NCI-H524 treated with DMSO at 0.1 percent for 48 hours (cell line): Measurements from ENCODE around the gene MKX.
"Not testable (repeated sequence)": the region's sequence is repeated elsewhere in the genome, so short reads cannot be mapped to it uniquely, and the experiment has no call there.

ENCODE experiments used
- DNase-seq: peaks from one replicate; lab custom pipeline; 2025; lab: John Stamatoyannopoulos, UW

MKX gene

DNA sequence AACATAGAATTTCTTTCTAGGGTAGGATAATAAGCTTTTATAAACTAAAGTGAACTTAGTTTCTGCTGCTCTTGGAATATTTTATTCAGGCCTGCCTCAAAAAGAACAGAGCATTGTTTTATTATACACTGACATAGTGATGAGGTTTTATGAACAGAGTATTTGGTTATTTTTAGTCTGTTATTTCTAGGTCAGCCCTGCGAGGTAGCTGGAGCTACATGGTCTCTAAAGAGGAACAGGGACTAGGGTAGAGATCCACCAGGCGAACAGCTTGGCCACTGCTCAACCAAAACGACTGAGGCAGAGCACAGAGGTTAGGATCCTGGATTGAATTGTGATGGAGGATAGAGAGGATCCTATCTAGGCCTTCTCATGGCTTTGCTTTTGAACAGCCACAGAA lies 53.0 kb downstream of the MKX start:
- DNase-seq: no peak

DNA sequence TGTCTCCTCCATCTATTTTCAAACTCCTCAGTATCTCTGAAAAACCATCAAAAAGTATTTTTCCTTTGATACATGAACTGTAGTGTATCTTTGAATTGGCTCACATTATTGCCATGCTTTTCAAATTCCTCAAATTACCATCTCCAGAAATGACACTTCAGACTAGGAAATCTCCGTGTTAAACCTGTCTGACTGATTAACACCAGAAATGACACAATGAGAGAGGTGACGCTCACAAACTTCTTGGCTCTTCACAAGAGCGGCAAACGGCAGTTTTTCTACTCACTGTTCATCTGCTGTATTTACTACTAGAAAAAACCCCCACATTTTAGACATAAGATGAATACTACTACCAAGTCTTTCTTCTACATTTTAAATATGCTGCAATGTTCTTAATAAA lies 56.6 kb downstream of the MKX start:
- DNase-seq: no peak

GRCh38 chr10:27688276-27688675 lies 57.3 kb downstream of the MKX start:
- no peak for DNase-seq

DNA sequence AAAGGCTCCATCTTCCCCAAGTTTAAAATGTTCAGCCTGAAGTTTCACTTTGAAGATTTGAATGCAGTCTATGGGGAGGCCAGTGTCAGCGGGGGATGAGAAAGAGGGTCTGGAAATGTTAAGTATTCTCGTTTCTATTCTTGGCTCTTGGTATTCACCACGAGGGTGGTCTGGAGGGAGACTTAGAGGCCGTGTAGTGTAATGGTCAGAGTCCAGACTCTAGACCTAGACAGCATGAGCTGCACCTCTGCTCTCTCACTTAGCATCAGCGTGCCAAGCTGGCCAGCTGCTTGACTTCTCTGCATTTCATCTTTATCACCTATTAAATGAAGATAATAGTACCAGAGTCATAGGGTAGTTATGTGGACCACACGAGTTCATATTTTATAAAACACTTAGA lies 57.9 kb downstream of the MKX start:
- DNase-seq: no peak

DNA sequence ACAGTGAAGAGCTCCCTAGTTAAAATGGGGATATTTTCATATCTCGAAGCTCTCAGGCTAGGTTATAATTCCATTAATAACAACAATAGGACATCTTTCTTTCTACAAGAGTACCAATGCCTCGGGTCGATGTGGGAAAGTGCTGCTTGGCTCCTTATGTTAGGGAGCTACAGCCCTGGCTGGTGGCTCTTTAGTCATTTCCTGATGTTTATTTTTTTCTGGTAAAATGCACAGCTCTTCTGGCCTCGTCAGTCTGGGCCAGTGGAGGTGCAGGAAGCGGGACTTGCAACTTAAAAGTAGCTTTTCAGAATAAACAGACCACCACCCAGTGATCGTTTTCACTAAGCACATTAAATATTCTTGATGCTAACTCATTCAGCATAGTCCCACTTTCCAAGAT lies 58.3 kb downstream of the MKX start:
- no peak for DNase-seq

GRCh38 chr10:27685681-27686080 lies 59.9 kb downstream of the MKX start:
- DNase-seq: no peak

DNA sequence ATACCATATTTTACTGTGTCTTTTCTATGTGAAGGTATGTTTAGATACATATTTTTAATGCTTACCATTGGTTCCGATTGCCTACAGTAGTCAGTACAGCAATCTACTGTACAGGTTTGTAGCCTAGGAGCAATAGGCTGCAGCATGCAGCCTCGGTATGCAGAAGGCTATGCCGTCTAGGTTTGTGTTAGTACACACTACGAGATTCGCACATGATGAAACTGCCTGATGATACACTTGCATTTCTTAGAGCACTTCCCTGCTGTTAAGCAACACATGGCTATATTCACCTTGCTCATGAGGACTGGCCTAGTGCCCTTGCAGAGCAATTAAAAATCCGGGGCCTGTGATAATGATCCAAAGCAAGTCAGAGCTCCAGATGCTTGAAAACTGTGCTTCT lies 62.4 kb downstream of the MKX start:
- DNase-seq: no peak

GRCh38 chr10:27681795-27682194 lies 63.8 kb downstream of the MKX start:
- DNase-seq: not testable (repeated sequence)

- DNase-seq: no peak
Observed at GRCh38 chr10:27680691-27681605, 64.7 kb downstream of the MKX start.

GRCh38 chr10:27680006-27680557 lies 65.5 kb downstream of the MKX start:
- no peak for DNase-seq

DNA sequence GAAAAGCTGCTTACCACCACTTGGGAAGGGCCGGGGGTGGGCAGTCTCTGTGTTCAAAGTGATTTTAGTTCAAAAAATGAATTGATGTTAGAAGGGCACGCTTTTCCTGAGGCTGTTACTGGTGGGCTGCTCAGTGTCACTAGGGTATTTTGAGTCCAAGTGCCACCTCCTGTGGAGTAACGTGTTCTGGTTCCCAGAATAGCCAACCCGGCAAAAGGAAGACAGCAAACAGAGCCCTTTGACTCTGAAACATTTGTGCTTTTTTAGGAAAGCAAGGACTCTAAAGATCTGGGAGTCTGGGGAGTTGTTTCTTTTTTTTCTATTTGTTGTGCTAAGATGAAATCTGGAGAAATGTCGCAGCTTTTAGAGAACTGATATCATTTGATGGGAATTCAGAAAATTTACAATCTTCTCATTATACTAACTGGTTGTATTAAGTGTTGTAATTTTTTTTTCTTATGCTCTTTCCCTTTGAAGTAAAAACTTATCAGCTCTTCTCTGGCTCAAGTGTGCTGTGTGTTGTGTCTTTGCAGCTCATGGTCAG lies 66.2 kb downstream of the MKX start:
- DNase-seq: no peak

GRCh38 chr10:27678166-27678565 lies 67.5 kb downstream of the MKX start:
- no peak for DNase-seq

- no peak for DNase-seq
Observed at GRCh38 chr10:27673065-27673464, 72.6 kb downstream of the MKX start.

GRCh38 chr10:27671821-27672220 lies 73.8 kb downstream of the MKX start:
- no peak for DNase-seq

- DNase-seq: no peak
Observed at GRCh38 chr10:27664461-27664860, 81.2 kb downstream of the MKX start.

DNA sequence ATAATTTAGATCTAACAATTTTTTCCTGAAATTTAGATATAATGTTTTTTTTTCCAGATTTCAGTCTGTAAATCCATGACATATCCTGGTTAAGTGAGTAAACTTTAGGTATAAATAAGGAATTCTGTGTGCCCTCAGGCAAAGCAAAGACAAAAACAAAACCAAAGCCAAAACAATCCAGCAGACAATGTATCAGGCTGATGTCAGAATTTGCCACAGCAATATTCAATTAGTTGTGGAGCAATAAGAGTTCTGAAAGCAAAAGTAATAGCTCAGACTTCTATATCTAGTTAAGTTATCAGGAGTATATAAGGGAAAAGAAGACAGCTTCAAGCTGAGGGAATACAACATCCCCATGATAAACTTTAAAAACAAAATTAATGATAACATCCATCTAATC lies 82.0 kb downstream of the MKX start:
- no peak for DNase-seq

GRCh38 chr10:27661514-27662286 lies 83.9 kb downstream of the MKX start:
- DNase-seq: no peak

- DNase-seq: no peak
Observed at GRCh38 chr10:27660711-27661110, 84.9 kb downstream of the MKX start.

GRCh38 chr10:27660268-27660667 lies 85.4 kb downstream of the MKX start:
- no peak for DNase-seq

- DNase-seq: no peak
Observed at GRCh38 chr10:27659786-27660185, 85.8 kb downstream of the MKX start.

DNA sequence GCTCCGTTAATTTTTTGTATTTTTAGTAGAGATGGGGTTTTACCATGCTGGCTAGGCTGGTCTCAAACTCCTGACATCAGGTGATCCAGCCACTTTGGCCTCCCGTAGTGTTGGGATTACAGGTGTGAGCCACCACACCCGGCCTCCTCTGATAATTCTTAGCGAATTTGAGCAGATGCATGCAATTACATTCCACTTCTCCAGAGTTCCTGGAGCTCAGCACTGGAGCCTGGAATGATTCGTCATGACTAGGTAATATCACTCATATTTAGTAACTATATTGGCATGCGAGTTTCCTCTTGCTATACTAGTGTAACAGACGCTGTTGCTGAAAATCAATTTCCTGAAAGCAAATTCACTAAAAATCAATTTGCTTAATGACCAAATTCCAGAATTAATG lies 86.8 kb downstream of the MKX start:
- no peak for DNase-seq

GRCh38 chr10:27655296-27655695 lies 90.3 kb downstream of the MKX start:
- DNase-seq: no peak

- no peak for DNase-seq
Observed at GRCh38 chr10:27654284-27654683, 91.3 kb downstream of the MKX start.
